ENCODE measurements around the gene ACO2.

GRCh38 chr22:41538583-41538982, 69.7 kb downstream of the ACO2 start:
- TF ChIP-seq CTCF (IDR thresholded peaks at IDR 0.05): no peak
- TF ChIP-seq EP300 (IDR thresholded peaks at IDR 0.05; ENCODE audit: low read depth): no peak
- no peak for TF ChIP-seq POLR2AphosphoS5 (IDR thresholded peaks at IDR 0.05)
